Smooth muscle cell (in vitro differentiated cells): ENCODE measurements around the gene MPZL2. TPM values are rescaled to one million over a fixed set of nuclear protein-coding genes. Genes with fewer than 3 reads are reported as not detected.

Experiments used
- DNase-seq: peaks from one replicate; lab custom pipeline; 2025; ENCODE audit not compliant: unreplicated experiment; lab: John Stamatoyannopoulos, UW
- H2AFZ ChIP-seq: fragments of 200-600 bp; sonication (generic); 2 replicates; pipeline ENCODE4 v1.6.0; 2016; ENCODE audit warnings: antibody characterized with exemption, low read depth, mild to moderate bottlenecking
- H3F3A ChIP-seq: fragments of 200-600 bp; sonication (generic); 2 replicates; pipeline ENCODE4 v1.6.0; 2017; ENCODE audit warnings: antibody characterized with exemption, low read depth
- H3K27ac ChIP-seq: fragments of 200-600 bp; sonication (generic); 2 replicates; pipeline ENCODE4 v1.5.1; 2016; ENCODE audit warnings: low read depth, mild to moderate bottlenecking
- H3K27me3 ChIP-seq: fragments of 200-600 bp; sonication (generic); 2 replicates; pipeline ENCODE4 v1.6.1; 2016; ENCODE audit warnings: low read depth, mild to moderate bottlenecking
- H3K36me3 ChIP-seq: fragments of 200-600 bp; sonication (generic); 2 replicates; pipeline ENCODE4 v1.5.1; 2016; ENCODE audit warnings: low read depth
- H3K4me1 ChIP-seq: fragments of 200-600 bp; sonication (generic); 2 replicates; pipeline ENCODE4 v1.5.1; 2016; ENCODE audit warnings: low read depth
- H3K4me2 ChIP-seq: fragments of 200-600 bp; sonication (generic); 2 replicates; pipeline ENCODE4 v1.6.0; 2016; ENCODE audit warnings: mild to moderate bottlenecking
- H3K4me3 ChIP-seq: fragments of 200-600 bp; sonication (generic); 2 replicates; pipeline ENCODE4 v1.5.1; 2016; ENCODE audit warnings: mild to moderate bottlenecking
- H3K79me2 ChIP-seq: fragments of 200-600 bp; sonication (generic); 2 replicates; pipeline ENCODE4 v1.6.0; 2016; ENCODE audit warnings: low read depth, mild to moderate bottlenecking
- H3K9ac ChIP-seq: fragments of 200-600 bp; sonication (generic); 2 replicates; pipeline ENCODE4 v1.6.0; 2016; ENCODE audit warnings: low read depth
- H3K9me3 ChIP-seq: fragments of 200-600 bp; sonication (generic); replicated peaks from 2 replicates; pipeline ENCODE4 v1.5.1; 2016; ENCODE audit warnings: low read depth
- H4K20me1 ChIP-seq: fragments of 200-600 bp; sonication (generic); 2 replicates; pipeline ENCODE4 v1.6.0; 2016; ENCODE audit warnings: low read depth
- CTCF ChIP-seq: fragments of 200-600 bp; sonication (generic); IDR thresholded peaks from 2 replicates; pipeline ENCODE4 v1.5.1; 2017; ENCODE audit warnings: borderline replicate concordance, mild to moderate bottlenecking, antibody characterized with exemption; ENCODE audit not compliant: insufficient read depth, poor library complexity, severe bottlenecking
- WGBS: methylation state at CpG from one replicate; pipeline ENCODE4 v1.1.7; 2016; ENCODE audit warnings: low lambda C conversion rate; 5-methylcytosine and 5-hydroxymethylcytosine counted together
- polyA plus RNA-seq: library from polyadenylated mRNA; unstranded; fragments of >200 nt; fragmentation: Nextera tagmentation; extraction: Ambion mirVana; gene quantifications from 2 replicates; pipeline ENCODE4 v1.2.1, GENCODE V29; 2016
- total RNA-seq: library from RNA; depleted of rRNA; stranded (reverse); fragments of >200 nt; gene quantifications from 2 replicates; pipeline ENCODE4 v1.2.3, GENCODE V29; 2014

MPZL2 gene
- total and polyA plus RNA-seq, 2 experiments from 2014 or later, result 5.5 to 53.9 TPM

GRCh38 chr11:118287006-118287405, 22.9 kb upstream of the MPZL2 start:
- H3K9ac ChIP-seq, result no peak overlapping the region
- no peaks in the 10 kb centered on the region for H3K4me1 ChIP-seq
- no peak overlapping the region for H3K4me3 ChIP-seq
- no peaks in the 10 kb centered on the region for H3F3A ChIP-seq
- WGBS, result 79% methylated on average over 1 of the region's 1 CpG
- no peaks in the 10 kb centered on the region for H3K36me3 ChIP-seq
- no peak overlapping the region for H3K4me2 ChIP-seq
- H3K27me3 ChIP-seq, result peaks cover 20% of the 10 kb centered on the region
- no peaks in the 10 kb centered on the region for H4K20me1 ChIP-seq
- H3K79me2 ChIP-seq, result no peaks in the 10 kb centered on the region
- no peak overlapping the region for H2AFZ ChIP-seq
- no peak overlapping the region for H3K27ac ChIP-seq
- DNase-seq, result no peak
- no peaks in the 10 kb centered on the region for H3K9me3 ChIP-seq
- TF ChIP-seq CTCF, result no peak

GRCh38 chr11:118286545-118286944, 22.4 kb upstream of the MPZL2 start:
- H3K36me3 ChIP-seq, result no peaks in the 10 kb centered on the region
- H4K20me1 ChIP-seq, result no peaks in the 10 kb centered on the region
- 81% methylated on average over 2 of the region's 2 CpGs for WGBS
- no peak overlapping the region for H3K27ac ChIP-seq
- no peaks in the 10 kb centered on the region for H3K79me2 ChIP-seq
- H3F3A ChIP-seq, result no peaks in the 10 kb centered on the region
- DNase-seq, result no peak
- no peak overlapping the region for H3K4me3 ChIP-seq
- H3K9me3 ChIP-seq, result no peaks in the 10 kb centered on the region
- H3K9ac ChIP-seq, result no peak overlapping the region
- no peak overlapping the region for H3K4me2 ChIP-seq
- H3K27me3 ChIP-seq, result peaks cover 16% of the 10 kb centered on the region
- no peak for TF ChIP-seq CTCF
- no peaks in the 10 kb centered on the region for H3K4me1 ChIP-seq
- no peak overlapping the region for H2AFZ ChIP-seq

GRCh38 chr11:118283756-118284350, 19.8 kb upstream of the MPZL2 start:
- no peak for TF ChIP-seq CTCF
- no peaks in the 10 kb centered on the region for H3F3A ChIP-seq
- 74% methylated on average over 4 of the region's 4 CpGs for WGBS

GRCh38 chr11:118283037-118283636, 19.0 kb upstream of the MPZL2 start:
- Histone ChIP-seq H2AFZ (no peak overlapping the region), H3K27me3 (peaks cover 10% of the 10 kb centered on the region), H3K4me3 (no peak overlapping the region), H3K27ac (no peak overlapping the region), H3K9me3 (no peaks in the 10 kb centered on the region), H3K79me2 (no peaks in the 10 kb centered on the region), H4K20me1 (no peaks in the 10 kb centered on the region), H3K4me1 (no peaks in the 10 kb centered on the region), H3K4me2 (no peak overlapping the region), H3K36me3 (no peaks in the 10 kb centered on the region), H3K9ac (no peak overlapping the region), H3F3A (no peaks in the 10 kb centered on the region)
- 79% methylated on average over 5 of the region's 5 CpGs for WGBS
- no peak for TF ChIP-seq CTCF
- no peak for DNase-seq

More at GRCh38 chr11:118283756-118284350, 19.8 kb upstream of the MPZL2 start:
- no peak for DNase-seq
- H3K36me3 ChIP-seq, result no peaks in the 10 kb centered on the region
- no peaks in the 10 kb centered on the region for H3K4me1 ChIP-seq
- no peak overlapping the region for H3K27ac ChIP-seq
- peaks cover 11% of the 10 kb centered on the region for H3K27me3 ChIP-seq
- H3K9ac ChIP-seq, result no peak overlapping the region
- H3K4me3 ChIP-seq, result no peak overlapping the region
- no peaks in the 10 kb centered on the region for H4K20me1 ChIP-seq
- no peak overlapping the region for H3K4me2 ChIP-seq
- H2AFZ ChIP-seq, result no peak overlapping the region
- no peaks in the 10 kb centered on the region for H3K79me2 ChIP-seq
- H3K9me3 ChIP-seq, result no peaks in the 10 kb centered on the region
